HG03066 (cell line): ENCODE measurements around the gene CALD1.

Experiments
- ATAC-seq: cut with Tn5 transposase; IDR thresholded peaks from one replicate; pipeline ENCODE4 v1.9.1; 2021; ENCODE audit warnings: low read depth; ENCODE audit not compliant: unreplicated experiment

Gene CALD1

DNA sequence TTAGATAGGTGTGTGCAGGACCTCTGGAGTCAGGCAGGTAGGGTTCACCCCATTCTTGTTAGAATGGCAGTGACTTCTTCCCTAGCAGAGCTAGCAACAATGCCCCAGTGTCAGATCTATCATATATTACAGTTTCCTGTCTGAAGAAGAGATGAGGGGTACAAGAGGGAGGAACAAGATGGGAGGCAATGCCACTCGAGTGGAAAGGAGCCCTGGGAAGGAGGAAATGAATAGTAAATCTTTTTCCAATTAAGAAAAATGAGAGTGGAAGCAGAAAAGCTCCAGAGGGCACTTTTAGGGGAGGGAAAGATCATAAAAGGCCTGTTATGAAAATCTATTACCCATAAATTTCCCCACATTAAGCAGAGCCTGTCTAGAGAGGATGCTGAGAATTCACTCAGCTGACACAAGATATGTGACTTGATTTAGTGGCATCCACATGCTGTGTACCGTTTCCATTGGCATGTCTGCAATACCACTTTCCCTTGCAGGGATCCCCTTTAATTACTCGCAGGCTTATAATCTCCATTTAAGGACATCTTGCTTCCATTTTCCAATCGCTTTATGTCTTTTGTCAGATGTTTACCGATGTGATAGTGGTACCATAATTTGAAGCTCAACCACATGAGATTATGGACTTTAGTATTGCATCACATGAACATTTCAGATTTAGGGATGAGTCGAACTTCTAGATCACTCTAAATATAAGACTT, 136.9 kb downstream of the CALD1 start:
- no peak for ATAC-seq

DNA sequence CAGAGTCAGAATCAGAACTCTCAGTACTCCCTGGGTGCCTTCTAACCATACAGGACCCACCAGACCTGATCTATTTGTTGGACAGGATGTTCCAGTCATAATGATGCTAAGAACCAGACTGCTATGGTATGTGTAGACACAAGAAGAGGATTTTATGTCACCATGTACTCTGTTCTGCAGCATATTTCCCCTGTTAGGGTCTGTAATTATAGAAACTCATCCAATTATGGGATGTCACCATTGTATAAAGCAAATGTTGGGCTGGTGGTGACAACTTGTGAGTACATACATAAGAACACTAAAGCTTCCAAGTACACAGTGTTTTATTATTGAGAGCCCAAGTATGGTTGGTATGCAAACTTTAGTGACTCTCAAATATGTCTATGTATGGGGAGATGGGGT, 139.8 kb downstream of the CALD1 start:
- ATAC-seq: no peak

DNA sequence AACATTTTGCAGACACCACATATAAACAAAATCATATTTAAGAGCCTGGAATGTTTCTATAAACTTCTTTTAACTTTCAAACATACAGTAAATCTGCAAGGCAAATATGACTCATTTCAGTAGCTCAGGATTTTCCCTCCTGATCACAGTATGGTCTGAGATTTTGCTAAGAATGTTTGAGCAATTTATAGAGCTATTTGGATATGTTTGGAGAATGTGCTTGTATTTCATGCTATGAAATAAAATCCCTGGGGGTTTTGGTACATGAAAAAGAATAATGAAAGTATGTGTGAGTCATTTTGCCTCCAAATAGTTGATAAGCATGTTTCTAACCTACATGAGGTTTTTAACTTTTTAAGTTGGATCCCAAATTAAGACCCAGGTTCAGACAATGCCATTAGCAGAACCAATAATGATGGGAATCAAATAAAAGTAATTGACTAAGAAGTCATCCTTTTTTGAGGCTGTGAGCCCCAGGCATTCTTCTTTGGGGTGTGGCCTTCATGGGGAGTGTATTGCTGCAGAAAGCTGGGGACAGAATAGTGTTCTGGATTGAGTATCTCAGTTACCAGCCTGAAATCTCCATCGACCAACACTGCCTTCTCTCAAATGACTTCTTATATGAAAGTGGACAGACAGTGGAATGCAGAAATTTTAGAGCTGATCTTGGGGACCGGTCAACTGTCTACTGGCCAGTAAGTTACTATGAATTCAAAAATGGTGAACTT, 140.8 kb downstream of the CALD1 start:
- no peak for ATAC-seq

DNA sequence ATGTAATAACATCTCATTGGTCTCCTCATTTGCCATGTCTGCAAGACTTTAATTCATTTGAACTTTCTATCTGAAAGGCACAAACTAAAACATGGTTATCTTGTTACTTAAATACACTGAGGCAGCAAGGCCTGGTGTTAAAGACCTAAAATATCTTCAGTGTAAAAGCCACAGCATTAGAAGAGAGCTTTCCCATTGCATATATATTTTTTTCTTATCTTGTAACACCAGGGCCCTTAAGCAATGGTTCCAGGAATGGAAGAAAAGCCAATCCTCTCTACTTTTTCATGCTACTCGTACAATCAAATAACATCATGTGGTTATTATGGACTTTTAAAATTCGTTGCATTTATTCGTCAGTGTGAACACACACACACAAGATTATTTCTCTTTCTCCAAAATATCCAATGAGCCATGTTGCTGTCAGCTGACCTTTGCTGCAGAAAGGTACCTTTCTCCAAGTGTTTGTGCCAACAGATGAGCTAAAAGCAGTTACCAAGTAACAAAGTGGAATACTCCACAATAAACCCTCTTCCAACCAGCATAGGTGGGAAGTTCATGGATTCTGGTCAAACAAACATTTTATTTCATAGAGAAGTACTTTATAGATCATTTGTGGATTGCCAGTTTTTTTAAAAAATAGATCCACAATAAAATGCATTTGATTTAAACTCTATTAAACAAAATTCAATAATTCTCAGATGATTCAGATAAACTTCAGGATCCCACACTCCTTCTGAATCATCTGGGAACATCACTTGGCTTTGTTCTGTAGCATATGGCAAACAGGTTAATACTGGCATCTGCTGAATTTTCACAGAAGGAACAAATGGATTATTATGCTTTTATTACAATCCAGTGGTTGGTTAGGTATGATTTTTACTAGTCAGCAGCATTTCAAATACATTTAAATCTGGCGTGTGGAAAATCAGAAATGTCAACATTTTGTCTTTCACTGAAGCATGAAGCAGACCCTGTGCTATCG, 143.6 kb downstream of the CALD1 start:
- ATAC-seq: no peak

DNA sequence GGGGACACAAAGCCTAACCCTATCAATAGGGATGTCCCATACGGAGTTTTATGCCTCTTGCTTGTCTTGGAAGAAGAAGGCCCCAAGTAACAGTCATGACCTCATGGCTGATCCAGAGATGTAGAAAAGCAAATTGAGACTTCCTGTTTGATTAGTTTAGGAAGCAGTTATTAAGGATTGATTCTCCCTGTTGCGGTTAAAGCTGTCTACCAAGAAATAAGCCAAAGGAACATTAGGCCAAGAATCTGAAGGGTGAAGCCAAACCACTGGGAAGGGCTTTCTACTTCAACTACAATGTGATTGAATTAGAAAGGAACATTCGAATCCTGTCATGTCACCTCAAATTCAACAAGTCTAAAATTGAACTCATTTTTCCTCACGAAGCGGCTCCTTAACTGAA, 146.3 kb downstream of the CALD1 start:
- ATAC-seq: no peak

DNA sequence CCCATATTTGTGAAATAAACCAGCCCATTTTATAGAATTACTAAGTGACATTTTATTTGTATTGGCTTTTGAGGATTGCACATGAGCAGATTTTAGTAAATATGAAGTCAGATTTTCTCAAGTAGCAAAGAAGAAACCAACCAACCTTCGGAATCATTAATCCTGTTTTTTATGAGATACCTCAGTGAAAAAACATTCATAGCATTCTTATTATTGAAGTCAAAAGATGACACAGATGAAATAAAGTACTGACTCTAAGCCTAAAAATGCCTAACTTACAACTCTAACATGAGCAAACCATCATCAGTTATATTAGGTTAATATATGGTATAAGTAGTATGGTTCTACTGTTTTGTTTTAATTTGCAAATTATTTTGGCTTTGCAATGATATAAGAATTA, 147.0 kb downstream of the CALD1 start:
- ATAC-seq: no peak

DNA sequence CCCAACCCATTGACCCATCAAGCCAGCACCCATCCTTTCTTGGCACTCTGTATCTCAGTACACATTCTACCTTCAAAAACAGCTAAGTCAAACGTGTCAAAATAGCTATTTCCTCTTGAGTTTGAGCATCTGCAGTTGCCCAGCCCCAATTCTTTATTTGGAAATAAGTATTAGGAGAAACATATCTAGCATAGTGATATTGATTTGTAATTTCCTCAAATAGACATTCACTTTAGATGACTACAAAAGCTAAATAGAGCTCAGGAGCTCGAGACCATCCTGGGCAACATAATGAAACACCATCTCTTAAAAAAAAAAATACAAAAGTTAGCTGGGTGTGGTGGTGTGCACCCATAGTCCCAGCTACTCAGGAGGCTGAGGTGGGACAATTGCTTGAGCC, 147.6 kb downstream of the CALD1 start:
- no peak for ATAC-seq

DNA sequence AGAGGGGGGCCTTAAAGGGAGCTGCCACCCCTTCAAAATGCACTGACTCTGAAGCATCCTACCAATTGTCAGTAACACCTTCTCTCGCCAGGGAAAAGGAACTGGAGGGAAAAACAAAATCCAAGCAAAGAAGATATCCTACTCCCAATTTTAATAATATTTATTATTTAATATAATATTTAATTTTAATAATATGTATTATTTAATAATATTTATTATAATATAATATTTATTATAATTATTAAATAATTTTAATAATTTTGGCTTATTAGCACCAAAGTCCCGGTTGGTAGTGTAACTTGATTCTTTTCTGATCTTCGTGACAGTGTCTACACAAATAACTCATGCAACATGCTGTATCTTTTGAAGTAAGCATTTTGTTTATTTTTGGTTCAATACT, 148.3 kb downstream of the CALD1 start:
- ATAC-seq: no peak

DNA sequence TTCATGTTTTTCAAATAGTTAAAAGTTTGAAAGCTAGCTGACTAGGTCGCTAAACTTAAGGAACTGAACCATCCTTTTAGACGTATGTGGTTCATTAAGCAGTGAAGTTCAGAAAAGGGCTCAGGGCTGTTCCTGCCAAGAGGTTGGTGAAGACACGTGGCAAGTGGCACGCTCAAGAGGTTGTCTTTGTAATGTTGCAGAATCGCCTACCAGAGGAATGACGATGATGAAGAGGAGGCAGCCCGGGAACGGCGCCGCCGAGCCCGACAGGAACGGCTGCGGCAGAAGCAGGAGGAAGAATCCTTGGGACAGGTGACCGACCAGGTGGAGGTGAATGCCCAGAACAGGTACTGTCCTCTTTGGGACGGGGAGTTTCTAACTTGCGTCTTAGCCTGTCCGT, 149.1 kb downstream of the CALD1 start:
- ATAC-seq: no peak

DNA sequence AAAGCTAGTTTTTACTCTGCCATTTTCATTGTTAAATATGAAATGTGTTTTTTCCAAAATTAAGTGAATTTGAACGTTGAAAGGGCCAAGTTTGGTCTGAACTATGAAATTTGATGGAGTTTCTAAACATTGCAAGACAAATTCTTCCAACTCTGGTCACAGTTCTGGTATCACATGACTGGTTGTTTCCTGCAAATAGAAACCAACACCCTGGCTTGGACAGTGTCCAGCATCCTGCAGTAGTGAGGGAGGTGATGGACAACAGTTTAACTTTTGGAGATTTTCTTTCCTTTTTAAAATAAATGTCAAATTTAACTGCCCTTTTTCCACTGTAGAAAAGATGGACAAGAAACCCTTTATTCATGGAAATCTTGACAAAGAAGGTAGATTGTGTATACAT, 152.1 kb downstream of the CALD1 start:
- no peak for ATAC-seq

DNA sequence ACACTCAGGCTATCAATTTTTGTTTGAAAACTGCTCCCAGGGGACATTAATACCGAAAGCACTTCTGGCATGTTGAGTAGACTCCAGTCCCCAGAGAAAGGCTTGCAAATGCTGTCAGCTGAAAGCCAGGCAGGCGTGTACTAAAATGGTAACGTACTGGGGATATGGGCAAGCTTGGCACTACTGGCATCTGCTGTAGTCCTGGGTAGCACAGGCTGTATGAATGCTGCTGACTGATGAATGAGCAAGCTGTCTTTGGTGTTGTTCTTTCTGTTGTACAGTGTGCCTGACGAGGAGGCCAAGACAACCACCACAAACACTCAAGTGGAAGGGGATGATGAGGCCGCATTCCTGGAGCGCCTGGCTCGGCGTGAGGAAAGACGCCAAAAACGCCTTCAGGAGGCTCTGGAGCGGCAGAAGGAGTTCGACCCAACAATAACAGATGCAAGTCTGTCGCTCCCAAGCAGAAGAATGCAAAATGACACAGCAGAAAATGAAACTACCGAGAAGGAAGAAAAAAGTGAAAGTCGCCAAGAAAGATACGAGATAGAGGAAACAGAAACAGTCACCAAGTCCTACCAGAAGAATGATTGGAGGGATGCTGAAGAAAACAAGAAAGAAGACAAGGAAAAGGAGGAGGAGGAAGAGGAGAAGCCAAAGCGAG, 153.4 kb downstream of the CALD1 start:
- peak; percentile 69 for ATAC-seq

DNA sequence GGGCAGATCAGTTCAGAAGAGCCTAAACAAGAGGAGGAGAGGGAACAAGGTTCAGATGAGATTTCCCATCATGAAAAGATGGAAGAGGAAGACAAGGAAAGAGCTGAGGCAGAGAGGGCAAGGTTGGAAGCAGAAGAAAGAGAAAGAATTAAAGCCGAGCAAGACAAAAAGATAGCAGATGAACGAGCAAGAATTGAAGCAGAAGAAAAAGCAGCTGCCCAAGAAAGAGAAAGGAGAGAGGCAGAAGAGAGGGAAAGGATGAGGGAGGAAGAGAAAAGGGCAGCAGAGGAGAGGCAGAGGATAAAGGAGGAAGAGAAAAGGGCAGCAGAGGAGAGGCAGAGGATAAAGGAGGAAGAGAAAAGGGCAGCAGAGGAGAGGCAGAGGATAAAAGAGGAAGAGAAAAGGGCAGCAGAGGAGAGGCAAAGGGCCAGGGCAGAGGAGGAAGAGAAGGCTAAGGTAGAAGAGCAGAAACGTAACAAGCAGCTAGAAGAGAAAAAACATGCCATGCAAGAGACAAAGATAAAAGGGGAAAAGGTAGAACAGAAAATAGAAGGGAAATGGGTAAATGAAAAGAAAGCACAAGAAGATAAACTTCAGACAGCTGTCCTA, 154.1 kb downstream of the CALD1 start:
- ATAC-seq: no peak

DNA sequence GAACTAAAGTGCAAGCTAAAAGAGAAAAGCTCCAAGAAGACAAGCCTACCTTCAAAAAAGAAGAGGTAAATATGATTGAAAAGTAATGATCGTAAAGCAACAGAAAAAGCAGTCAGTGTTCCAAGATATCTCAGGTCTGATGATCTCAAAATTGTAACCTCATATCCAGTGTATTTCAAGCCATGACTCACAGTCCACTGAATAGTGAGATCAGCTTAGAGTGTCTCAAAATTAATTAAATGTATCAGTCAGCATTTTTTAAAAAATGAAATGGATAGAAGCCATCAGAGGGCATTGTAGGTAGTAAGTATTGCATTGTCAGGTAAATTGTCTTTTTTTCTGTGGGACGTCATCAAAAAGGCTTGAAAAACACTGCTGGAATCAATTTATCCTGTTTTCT, 156.3 kb downstream of the CALD1 start:
- no peak for ATAC-seq

DNA sequence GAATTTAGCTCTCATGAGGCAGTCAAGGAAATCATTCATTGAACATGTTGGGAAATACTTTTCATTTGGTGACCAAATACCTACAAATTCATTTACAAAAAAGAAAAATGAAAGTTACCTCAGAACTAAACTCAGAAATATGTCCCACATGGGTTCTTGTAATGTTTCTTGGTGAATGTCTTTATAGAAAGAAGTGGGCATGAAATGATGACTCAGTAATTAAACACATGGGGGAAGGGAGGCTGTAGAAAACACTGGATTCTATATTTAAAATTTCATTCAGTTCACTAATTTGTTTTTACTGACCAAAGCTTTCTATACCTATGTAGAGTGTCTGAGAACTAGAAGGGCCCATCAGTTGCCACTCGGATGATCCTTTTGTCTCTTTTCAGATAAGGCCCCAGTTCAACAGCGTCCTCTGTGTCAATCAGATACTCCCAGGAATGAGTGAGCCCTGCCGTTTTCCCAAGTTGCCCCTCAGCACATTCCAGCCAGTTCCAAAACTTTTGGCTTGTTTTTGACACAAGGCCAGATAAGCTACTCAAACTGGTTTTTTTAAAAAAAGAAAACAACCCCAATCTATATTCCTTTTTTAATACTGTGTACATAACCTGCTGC, 157.6 kb downstream of the CALD1 start:
- ATAC-seq: no peak

DNA sequence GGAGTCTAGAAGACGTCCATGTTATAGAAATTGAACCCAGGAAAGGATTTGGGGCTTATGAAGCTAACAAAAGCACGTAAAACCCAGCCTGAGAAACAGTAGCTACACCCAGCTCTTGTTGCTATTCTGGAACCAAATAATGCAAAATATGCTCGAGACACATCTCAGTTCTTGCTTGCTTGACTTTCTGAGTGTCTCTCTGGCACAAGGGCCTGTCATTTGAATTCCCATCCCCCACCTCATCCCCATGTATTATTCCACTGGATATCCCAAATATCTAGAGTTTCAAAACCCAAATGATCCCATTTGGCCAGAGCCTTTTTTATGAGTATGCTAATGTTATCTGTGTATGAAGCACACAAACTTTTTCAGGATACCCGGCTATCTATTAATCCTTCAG, 158.7 kb downstream of the CALD1 start:
- no peak for ATAC-seq

DNA sequence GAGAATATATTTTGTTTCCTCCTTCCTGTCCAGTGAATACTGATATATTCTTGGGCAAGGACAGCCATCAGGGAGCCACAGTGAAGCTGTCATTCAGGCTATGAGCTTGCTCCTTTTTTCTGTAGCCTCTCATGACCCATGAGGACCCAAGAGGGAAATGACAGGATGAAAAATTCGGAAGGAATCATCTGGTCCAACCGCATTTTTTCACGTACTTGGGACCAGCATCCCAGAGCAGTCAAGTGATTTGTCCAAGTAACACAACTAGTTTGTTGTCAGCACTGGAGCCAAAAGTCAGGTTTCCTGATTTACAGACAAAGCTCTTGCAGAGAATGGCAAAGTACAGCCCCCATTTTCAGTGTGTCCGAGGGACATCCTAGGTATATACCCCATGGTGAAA, 159.7 kb downstream of the CALD1 start:
- ATAC-seq: no peak

DNA sequence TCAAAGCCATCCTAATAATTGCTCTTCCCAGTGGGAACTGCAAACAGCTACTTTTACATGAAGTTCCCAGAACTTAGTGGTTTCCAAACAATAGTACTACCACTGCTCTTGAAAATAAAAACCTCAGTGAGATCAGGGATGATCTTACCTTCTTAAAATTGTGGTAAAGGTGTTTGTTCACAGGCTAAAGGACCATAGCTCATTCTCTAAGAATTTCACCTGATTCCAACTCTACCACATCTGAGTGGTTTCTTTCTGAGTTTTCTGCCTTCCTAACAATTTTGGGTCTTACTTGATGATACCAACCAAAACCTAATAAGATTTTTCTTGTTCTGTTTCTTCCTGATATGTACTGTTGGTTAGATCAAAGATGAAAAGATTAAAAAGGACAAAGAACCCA, 161.3 kb downstream of the CALD1 start:
- no peak for ATAC-seq

DNA sequence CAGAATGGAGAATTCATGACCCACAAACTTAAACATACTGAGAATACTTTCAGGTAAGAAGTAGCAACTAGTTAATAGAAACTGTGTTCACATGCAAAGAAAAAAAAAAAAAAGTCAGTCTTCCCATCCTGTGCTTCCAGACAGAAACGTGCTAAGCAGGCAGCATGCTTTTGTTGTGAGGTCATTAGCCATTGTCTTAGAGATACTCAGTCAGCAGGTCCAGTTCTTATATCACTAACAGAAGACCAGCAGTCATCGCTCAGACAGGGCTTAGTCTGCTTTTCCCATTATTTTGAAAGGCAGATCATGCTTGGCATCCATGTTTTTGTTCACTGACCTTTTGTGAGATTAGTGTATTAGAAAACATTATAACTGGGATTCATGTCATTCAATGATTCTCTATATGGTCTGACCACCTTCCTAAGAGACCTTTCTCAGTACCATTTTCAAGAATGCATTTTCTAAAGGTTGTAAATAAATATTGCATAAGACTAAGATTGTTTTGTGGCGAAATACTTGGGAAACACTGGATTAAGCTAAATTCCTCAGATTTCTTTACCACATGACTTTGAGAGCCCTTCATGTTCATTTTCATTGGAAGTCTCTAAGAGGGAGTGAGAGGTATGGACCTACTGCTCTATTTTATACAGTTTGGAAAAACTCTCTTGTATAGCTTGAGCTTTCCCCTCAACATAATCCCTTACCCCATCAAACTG, 161.9 kb downstream of the CALD1 start:
- ATAC-seq: no peak

DNA sequence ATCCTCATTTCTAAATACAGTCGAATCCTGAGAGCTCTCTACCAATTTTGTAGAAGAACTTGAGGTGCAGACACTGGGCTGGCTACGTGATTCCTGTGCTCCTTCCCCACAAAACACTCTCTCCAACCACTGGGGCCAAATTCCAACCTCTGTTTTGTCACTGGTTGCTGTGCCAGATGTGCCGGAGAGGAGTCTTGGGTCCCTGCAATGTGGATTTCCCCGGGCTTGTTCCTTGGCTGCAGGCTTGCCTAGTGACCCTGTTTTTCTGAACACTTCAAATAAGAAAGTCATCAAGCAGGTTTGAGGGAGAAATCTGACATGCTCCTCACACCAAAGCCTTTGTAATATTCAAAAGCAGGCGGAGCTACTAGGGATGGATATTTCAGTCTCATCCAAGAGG, 162.5 kb downstream of the CALD1 start:
- ATAC-seq: no peak
